ENCODE data around the gene ARFGAP1.

The ARFGAP1 gene

DNA sequence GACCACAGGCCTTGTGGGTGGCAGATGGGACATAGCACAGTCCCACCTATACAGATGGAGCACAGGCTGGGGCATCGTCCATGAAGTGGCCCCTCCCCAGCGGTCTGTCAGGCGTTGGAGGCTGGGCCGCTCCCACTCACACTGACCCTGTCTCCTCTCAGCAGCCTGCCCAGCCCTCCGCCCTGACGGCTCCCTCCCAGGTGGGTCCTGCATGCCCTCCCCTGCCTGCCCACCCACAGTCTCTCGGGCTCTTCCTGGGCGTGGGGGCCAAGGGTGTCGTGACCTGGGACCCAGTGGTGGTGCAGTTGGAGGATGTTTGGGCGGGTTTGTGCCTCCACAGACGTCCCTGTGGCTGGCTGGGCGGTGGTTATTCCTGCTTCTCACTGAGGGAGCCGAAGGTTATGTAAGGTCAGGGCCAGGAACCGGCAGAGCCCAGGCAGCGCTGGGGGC, 42.7 kb downstream of the ARFGAP1 start:
- no peak overlapping the region for H3K4me3 ChIP-seq (ENCODE audit: low read depth, low read length)
- no peak for TF ChIP-seq CTCF (IDR thresholded peaks at IDR 0.05; ENCODE audit: borderline replicate concordance, insufficient read depth, low read depth, low read length)

- no peak for TF ChIP-seq CTCF (IDR thresholded peaks at IDR 0.05; ENCODE audit: borderline replicate concordance, insufficient read depth, low read depth, low read length)
- no peak overlapping the region for H3K4me3 ChIP-seq (ENCODE audit: low read depth, low read length)
Observed at GRCh38 chr20:63315731-63316491, 43.3 kb downstream of the ARFGAP1 start.

DNA sequence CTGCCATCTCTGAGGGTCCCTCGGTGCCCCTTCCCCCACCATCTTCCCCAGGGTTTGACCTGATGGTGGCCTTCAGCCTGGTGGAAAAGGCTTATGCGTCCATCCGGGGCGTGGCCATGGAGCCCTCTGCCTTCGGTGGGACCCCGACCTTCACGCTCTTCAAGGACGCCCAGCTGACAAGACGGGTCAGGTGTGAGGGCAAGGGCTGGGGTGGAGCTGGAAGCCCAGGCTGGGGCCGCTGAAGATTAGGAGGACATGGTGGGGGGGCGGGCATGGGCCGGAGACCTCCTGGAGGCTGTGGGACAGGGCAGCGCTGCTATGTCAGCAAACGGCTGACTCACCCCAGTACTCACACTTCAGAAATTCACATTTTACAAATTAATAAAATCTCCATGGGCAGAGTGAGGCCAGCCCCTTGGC, 43.9 kb downstream of the ARFGAP1 start:
- no peak for TF ChIP-seq CTCF (IDR thresholded peaks at IDR 0.05; ENCODE audit: borderline replicate concordance, insufficient read depth, low read depth, low read length)
- H3K4me3 ChIP-seq (ENCODE audit: low read depth, low read length), result no peak overlapping the region

GRCh38 chr20:63317061-63317460, 44.4 kb downstream of the ARFGAP1 start:
- TF ChIP-seq CTCF (IDR thresholded peaks at IDR 0.05; ENCODE audit: borderline replicate concordance, insufficient read depth, low read depth, low read length), result no peak
- H3K4me3 ChIP-seq (ENCODE audit: low read depth, low read length), result no peak overlapping the region

- H3K4me3 ChIP-seq (ENCODE audit: low read depth, low read length), result no peak overlapping the region
- TF ChIP-seq CTCF (IDR thresholded peaks at IDR 0.05; ENCODE audit: borderline replicate concordance, insufficient read depth, low read depth, low read length), result no peak
Observed at GRCh38 chr20:63317601-63318291, 45.1 kb downstream of the ARFGAP1 start.

GRCh38 chr20:63318391-63319163, 46.0 kb downstream of the ARFGAP1 start:
- no peak for TF ChIP-seq CTCF (IDR thresholded peaks at IDR 0.05; ENCODE audit: borderline replicate concordance, insufficient read depth, low read depth, low read length)
- no peak overlapping the region for H3K4me3 ChIP-seq (ENCODE audit: low read depth, low read length)
